ENCODE results near the gene HLA-DMA.

Gene HLA-DMA

GRCh38 chr6:32952817-32953739 is at the start of gene HLA-DMA:
TSS of gene HLA-DMA (minus strand) at chr6:32953097. CDS start at chr6:32953036, 61 bp downstream.
- in situ Hi-C loops (cut with HindIII; ENCODE audit: low sequenced_read_pairs): no loop called here

- in situ Hi-C loops (cut with HindIII; ENCODE audit: low sequenced_read_pairs): loop anchor here (5.0 kb wide), 1 partner anchor 86 kb away; no protein-coding TSS in a partner anchor
These were observed 48.8 kb upstream of the HLA-DMA start for GRCh38 chr6:33001685-33002084.

- in situ Hi-C loops (cut with HindIII; ENCODE audit: low sequenced_read_pairs): loop anchor here (5.0 kb wide), 1 partner anchor 87 kb away; no protein-coding TSS in a partner anchor
These were observed 47.2 kb upstream of the HLA-DMA start for GRCh38 chr6:33000055-33000454.

GRCh38 chr6:32995448-32995847 is 42.6 kb upstream of the HLA-DMA start:
- in situ Hi-C loops (cut with HindIII; ENCODE audit: low sequenced_read_pairs): no loop called here

GRCh38 chr6:32993363-32993973 is 40.6 kb upstream of the HLA-DMA start:
- in situ Hi-C loops (cut with HindIII; ENCODE audit: low sequenced_read_pairs): loop anchor here (5.0 kb wide), 1 partner anchor 86 kb away; no protein-coding TSS in a partner anchor

- in situ Hi-C loops (cut with HindIII; ENCODE audit: low sequenced_read_pairs): loop anchor here (5.0 kb wide), 1 partner anchor 85 kb away; no protein-coding TSS in a partner anchor
These were observed 39.1 kb upstream of the HLA-DMA start for GRCh38 chr6:32991972-32992371.

GRCh38 chr6:32989368-32989767 is 36.5 kb upstream of the HLA-DMA start:
- in situ Hi-C loops (cut with HindIII; ENCODE audit: low sequenced_read_pairs): no loop called here

GRCh38 chr6:32984622-32985389 is 31.9 kb upstream of the HLA-DMA start:
- in situ Hi-C loops (cut with HindIII; ENCODE audit: low sequenced_read_pairs): no loop called here

- in situ Hi-C loops (cut with HindIII; ENCODE audit: low sequenced_read_pairs): no loop called here
These were observed 31.2 kb upstream of the HLA-DMA start for GRCh38 chr6:32983964-32984621.

GRCh38 chr6:32983493-32983848 is 30.6 kb upstream of the HLA-DMA start:
- in situ Hi-C loops (cut with HindIII; ENCODE audit: low sequenced_read_pairs): no loop called here

- in situ Hi-C loops (cut with HindIII; ENCODE audit: low sequenced_read_pairs): no loop called here
These were observed 30.0 kb upstream of the HLA-DMA start for GRCh38 chr6:32982702-32983492.

GRCh38 chr6:32982084-32982701 is 29.3 kb upstream of the HLA-DMA start:
- in situ Hi-C loops (cut with HindIII; ENCODE audit: low sequenced_read_pairs): no loop called here

- in situ Hi-C loops (cut with HindIII; ENCODE audit: low sequenced_read_pairs): no loop called here
These were observed 27.7 kb upstream of the HLA-DMA start for GRCh38 chr6:32980488-32981038.

- in situ Hi-C loops (cut with HindIII; ENCODE audit: low sequenced_read_pairs): loop anchor here (10.0 kb wide), 1 partner anchor 75 kb away; no protein-coding TSS in a partner anchor
These were observed 27.0 kb upstream of the HLA-DMA start for GRCh38 chr6:32979720-32980487.

GRCh38 chr6:32977953-32978324 is 25.0 kb upstream of the HLA-DMA start:
- in situ Hi-C loops (cut with HindIII; ENCODE audit: low sequenced_read_pairs): loop anchor here (10.0 kb wide), 1 partner anchor 73 kb away; no protein-coding TSS in a partner anchor

GRCh38 chr6:32977272-32977952 is 24.5 kb upstream of the HLA-DMA start:
- in situ Hi-C loops (cut with HindIII; ENCODE audit: low sequenced_read_pairs): loop anchor here (10.0 kb wide), 1 partner anchor 73 kb away; no protein-coding TSS in a partner anchor

- in situ Hi-C loops (cut with HindIII; ENCODE audit: low sequenced_read_pairs): loop anchor here (10.0 kb wide), 1 partner anchor 72 kb away; no protein-coding TSS in a partner anchor
These were observed 23.6 kb upstream of the HLA-DMA start for GRCh38 chr6:32976334-32977069.
